Fibroblast of mammary gland (primary cell): Measurements from ENCODE around the gene PIF1.
"Not testable (repeated sequence)": the region's sequence is repeated elsewhere in the genome, so short reads cannot be mapped to it uniquely, and the experiment has no call there.

Source experiments
- DNase-seq: peaks from one replicate; pipeline ENCODE4 v3.0.0-alpha.2; 2010; ENCODE audit warnings: low read depth
- H3K4me3 ChIP-seq: 2 replicates; pipeline ENCODE4 v1.5.1; 2011; ENCODE audit warnings: low read depth, mild to moderate bottlenecking, low read length, moderate library complexity; ENCODE audit not compliant: control insufficient read depth
- CTCF ChIP-seq: conservative IDR thresholded peaks from 2 replicates; pipeline ENCODE4 v1.5.1; 2011; ENCODE audit warnings: low read depth, low read length, inconsistent platforms; ENCODE audit not compliant: control insufficient read depth, insufficient read depth

The PIF1 gene

GRCh38 chr15:64804619-64805018 lies 20.8 kb downstream of the PIF1 start:
- no peak overlapping the region for H3K4me3 ChIP-seq
- DNase-seq = no peak
- TF ChIP-seq CTCF = no peak

DNA sequence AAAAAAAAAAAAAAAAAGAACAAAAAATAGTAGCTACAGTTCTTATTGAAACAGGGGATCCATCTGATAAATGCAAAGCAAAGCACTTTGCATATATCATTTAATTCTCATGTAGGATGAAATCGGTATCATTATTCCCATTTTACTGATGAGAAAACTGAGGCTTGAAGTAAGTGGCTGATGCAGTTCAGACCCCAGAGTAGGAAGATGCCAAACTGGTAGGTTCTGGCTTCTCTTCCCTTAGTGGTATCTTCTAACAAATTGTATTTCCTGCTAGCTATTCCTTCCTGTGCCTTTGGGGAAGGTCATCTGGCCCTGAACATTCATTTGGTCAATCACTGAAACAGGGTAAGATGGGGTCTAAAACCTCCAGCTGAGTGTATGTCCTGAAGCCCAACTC lies 21.9 kb downstream of the PIF1 start:
- no peak for TF ChIP-seq CTCF
- no peak for DNase-seq

GRCh38 chr15:64800476-64800875 lies 25.0 kb downstream of the PIF1 start:
- no peak for DNase-seq
- no peak for TF ChIP-seq CTCF
- no peak overlapping the region for H3K4me3 ChIP-seq

More for the DNA sequence above, 21.9 kb downstream of the PIF1 start:
- no peak overlapping the region for H3K4me3 ChIP-seq

DNA sequence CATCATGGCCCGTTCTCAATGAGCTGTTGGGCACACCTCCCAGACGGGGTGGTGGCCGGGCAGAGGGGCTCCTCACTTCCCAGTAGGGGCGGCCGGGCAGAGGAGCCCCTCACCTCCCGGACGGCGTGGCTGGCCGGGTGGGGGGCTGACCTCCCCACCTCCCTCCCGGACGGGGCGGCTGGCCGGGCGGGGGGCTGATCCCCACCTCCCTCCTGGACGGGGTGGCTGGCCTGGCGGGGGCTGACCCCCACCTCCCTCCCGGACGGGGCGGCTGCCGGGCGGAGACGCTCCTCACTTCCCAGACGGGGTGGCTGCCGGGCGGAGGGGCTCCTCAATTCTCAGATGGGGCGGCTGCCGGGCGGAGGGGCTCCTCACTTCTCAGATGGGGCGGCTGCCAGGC lies 26.5 kb downstream of the PIF1 start:
- not testable (repeated sequence) for DNase-seq, H3K4me3 ChIP-seq

DNA sequence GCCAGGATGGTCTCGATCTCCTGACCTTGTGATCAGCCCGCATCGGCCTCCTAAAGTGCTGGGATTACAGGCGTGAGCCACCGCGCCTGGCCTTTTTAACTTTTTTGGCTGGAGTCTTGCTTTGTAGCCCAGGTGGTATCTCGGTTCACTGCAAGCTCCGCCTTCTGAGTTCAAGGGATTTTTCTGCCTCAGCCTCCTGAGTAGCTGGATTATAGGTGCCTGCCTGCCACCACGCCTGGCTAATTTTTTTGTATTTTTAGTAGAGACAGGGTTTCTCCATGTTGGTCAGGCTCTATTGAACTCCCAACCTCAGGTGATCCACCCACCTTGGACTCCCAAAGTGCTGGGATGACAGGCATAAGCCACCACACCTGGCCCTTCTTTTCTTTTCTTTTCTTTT lies 29.5 kb downstream of the PIF1 start:
- DNase-seq, H3K4me3 ChIP-seq: not testable (repeated sequence)

GRCh38 chr15:64795299-64795698 lies 30.1 kb downstream of the PIF1 start:
- H3K4me3 ChIP-seq, DNase-seq: not testable (repeated sequence)

- DNase-seq = peak; percentile 35
Measured at GRCh38 chr15:64792282-64792681, 33.2 kb downstream of the PIF1 start.

DNA sequence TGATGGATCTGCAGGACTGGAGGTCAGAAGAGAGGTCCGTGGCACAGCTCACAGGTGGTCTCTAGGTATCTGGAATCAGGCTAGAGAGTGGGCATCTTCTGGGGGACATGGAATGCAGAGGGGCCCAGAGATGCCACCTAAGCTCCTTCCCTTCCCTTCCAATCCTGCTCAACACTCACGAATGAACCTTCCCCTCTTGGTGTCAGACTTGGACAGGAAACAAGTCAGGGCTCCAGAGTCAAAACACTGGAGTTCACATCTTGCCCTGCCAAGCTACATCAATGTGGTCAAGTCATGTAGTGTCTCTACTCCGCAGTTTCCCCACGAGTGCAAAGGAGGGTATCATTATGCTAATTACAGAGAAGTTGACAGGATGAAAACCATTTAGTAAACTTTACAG lies 34.0 kb downstream of the PIF1 start:
- DNase-seq = no peak
- no peak for TF ChIP-seq CTCF
- H3K4me3 ChIP-seq = no peak overlapping the region

More at GRCh38 chr15:64792282-64792681, 33.2 kb downstream of the PIF1 start:
- no peak for TF ChIP-seq CTCF
- no peak overlapping the region for H3K4me3 ChIP-seq

- no peak for TF ChIP-seq CTCF
- no peak for DNase-seq
Measured at GRCh38 chr15:64783796-64784195, 41.7 kb downstream of the PIF1 start.

More at GRCh38 chr15:64783796-64784195, 41.7 kb downstream of the PIF1 start:
- no peak overlapping the region for H3K4me3 ChIP-seq
